LNCaP clone FGC (cell line): Measurements from ENCODE around the gene EIF3M.

Experiments
- DNase-seq: peaks from one replicate; pipeline ENCODE4 v3.0.0-alpha.2; 2011; ENCODE audit warnings: low read depth
- H3K4me3 ChIP-seq: 2 replicates; pipeline ENCODE4 v1.5.1; 2011; ENCODE audit warnings: mild to moderate bottlenecking, low read depth, low read length, control low read depth
- TF ChIP-seq, protein P1 (sequence below): IDR thresholded peaks from 2 replicates; pipeline ENCODE4 v1.5.1; 2012; ENCODE audit warnings: mild to moderate bottlenecking; ENCODE audit not compliant: control insufficient read depth, insufficient read depth; ENCODE audit errors: extremely low read depth

Gene EIF3M

DNA sequence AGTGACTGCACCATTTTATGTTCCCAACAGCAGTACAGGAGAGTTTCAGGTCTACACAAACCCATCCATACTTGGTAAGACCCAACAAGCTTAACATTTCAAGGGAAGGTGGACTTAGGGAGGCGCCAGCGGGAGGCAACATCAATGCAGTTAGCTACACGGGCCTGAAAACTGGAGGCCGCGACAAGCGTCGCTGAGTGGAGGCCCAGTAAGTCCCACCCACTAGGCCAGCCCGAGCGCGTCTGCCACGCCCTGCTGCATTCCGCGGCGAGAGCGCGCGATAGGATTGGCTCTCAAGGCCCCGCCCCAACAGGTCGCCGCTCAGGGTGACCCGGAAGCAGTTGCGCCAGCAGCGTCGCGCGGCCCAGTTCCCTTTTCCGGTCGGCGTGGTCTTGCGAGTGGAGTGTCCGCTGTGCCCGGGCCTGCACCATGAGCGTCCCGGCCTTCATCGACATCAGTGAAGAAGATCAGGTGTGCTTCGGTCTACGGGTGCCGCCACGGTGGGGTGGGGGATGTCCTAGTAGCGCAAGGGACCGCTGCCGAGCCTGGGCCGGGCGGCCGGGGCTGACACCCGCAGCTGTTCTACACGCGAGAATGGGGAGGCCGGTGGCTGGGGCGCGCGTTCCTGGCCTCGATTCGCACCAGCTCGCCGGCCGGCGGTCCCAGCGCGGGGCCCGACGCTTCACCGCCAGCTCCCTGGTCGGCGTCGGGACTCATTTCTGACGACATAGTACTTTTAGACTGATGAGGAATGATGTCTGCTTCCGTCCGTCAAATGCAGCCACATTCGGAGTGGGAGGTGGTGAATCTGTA lies at the start of gene EIF3M:
Gene EIF3M, plus strand, starts transcription at position 373 of the 813 bp plus-strand sequence. Its CDS starts 57 bp downstream, at position 430.
- DNase-seq = peak; percentile 92
- TF ChIP-seq, protein P1, sequence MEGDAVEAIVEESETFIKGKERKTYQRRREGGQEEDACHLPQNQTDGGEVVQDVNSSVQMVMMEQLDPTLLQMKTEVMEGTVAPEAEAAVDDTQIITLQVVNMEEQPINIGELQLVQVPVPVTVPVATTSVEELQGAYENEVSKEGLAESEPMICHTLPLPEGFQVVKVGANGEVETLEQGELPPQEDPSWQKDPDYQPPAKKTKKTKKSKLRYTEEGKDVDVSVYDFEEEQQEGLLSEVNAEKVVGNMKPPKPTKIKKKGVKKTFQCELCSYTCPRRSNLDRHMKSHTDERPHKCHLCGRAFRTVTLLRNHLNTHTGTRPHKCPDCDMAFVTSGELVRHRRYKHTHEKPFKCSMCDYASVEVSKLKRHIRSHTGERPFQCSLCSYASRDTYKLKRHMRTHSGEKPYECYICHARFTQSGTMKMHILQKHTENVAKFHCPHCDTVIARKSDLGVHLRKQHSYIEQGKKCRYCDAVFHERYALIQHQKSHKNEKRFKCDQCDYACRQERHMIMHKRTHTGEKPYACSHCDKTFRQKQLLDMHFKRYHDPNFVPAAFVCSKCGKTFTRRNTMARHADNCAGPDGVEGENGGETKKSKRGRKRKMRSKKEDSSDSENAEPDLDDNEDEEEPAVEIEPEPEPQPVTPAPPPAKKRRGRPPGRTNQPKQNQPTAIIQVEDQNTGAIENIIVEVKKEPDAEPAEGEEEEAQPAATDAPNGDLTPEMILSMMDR = no peak
- H3K4me3 ChIP-seq = peak within 1 kb of the TSS; percentile 92

DNA sequence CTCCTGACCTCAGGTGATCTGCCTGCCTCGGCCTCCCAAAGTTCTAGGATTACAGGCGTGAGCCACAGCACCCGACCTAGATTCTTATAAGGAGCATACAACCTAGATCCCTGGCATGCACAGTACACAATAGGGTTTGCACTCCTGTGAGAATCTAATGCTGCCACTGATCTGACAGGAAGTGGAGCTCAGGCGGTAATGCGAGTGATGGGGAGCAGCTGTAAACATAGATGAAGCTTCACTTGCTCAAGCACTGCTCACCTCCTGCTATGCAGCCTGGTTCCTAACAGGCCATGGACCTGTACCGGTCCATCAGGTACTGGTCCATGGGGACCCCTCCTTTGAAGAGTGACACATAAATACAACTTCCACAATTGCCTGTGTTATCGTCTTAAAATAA lies 44.8 kb upstream of the EIF3M start:
- TF ChIP-seq, protein P1 = no peak
- H3K4me3 ChIP-seq = no peak overlapping the region
- no peak for DNase-seq

DNA sequence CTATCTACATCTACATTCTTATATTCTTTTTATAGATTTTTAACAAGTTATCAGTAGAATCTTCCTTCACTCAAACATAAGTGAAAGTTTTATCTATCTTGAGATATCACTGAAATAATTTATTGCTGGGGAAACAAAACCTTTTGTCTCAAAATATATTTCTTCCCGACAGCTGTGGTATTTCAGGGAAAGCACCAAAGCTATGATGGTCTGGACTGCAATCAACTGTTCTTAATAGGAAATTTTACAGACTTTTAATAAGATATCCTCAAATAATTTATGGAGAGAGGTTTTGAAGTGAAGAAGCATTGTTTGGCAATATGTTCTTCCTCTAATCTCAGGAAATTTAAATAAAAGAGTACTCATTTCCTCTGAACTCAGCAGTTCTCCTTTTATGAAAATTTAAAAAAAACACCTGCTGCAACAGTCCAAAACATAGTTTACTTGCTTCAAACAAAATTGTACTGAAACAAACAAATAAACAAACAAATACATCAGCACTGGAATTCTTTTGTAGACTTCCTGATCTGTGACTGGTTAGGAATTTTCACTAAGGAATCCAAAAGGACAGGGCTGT lies 33.9 kb upstream of the EIF3M start:
- no peak for DNase-seq
- H3K4me3 ChIP-seq = no peak overlapping the region
- TF ChIP-seq, protein P1 = no peak

DNA sequence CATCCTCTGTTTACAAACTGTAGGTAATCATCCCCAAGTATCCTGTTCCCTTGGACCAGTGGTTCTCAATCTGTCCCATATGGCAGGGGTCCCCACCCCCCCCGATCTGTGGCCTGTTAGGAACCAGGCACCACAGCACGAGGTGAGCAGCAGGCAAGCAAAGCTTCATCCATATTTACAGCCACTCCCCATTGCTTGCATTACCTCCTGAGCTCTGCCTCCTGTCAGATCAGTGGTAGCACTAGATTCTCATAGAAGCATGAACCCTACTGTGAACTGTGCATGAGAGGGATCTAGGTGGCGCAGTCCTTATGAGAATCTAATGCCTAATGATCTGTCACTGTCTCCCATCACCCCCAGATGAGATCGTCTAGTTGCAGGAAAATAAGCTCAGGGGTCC lies 33.4 kb upstream of the EIF3M start:
- no peak overlapping the region for H3K4me3 ChIP-seq
- TF ChIP-seq, protein P1 = no peak
- no peak for DNase-seq

DNA sequence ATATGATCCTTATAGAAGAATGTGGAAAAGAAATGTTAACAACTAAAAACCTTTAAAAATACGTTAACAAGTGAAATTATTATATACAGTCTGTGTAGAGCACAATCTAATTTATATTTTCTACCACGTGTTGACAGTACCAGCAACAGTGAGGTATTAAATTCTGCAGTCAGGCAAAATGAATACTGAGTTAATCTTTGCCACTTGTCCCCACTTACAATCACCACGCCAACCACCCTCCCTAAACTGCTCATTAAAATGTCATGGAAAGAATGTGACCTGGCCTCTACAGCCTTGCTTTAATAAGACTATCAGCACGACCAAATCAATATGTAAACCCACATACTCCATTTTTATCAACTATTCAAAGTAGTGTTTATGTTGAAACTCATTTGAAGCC lies 28.5 kb upstream of the EIF3M start:
- DNase-seq = no peak
- TF ChIP-seq, protein P1 = no peak
- H3K4me3 ChIP-seq = no peak overlapping the region

DNA sequence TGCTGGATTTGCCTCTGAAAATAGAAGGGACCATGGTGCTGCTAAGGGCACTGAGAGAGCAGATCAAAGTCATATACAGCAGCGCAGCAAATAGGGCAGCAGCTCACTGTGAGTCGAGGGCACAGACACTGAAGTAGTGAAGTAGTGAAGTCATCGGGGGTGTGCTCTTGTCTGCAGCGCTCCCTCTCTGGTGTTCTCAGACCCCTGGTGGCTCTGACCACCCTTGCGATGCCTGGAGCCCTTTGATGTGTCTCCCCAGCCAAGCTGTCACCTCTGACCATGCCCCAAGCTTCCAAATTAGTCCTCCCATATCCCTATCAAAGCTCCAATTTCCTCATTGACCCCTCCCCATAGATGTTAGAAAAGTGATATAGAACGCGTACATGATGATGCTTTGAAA lies 27.7 kb upstream of the EIF3M start:
- no peak for DNase-seq
- H3K4me3 ChIP-seq = no peak overlapping the region
- TF ChIP-seq, protein P1 = no peak
